Melanocyte of skin (primary cell): ENCODE results near the gene NUPR2. TPM values are rescaled to one million over a fixed set of nuclear protein-coding genes. Genes with fewer than 3 reads are reported as not detected.

ENCODE experiments used
- total RNA-seq, 2 donors: library from RNA; depleted of rRNA; stranded (reverse); fragments of >200 nt; gene quantifications; 2 replicates each; pipeline ENCODE4 v1.2.3, GENCODE V29; 2012

The NUPR2 gene
- not detected for total RNA-seq

DNA sequence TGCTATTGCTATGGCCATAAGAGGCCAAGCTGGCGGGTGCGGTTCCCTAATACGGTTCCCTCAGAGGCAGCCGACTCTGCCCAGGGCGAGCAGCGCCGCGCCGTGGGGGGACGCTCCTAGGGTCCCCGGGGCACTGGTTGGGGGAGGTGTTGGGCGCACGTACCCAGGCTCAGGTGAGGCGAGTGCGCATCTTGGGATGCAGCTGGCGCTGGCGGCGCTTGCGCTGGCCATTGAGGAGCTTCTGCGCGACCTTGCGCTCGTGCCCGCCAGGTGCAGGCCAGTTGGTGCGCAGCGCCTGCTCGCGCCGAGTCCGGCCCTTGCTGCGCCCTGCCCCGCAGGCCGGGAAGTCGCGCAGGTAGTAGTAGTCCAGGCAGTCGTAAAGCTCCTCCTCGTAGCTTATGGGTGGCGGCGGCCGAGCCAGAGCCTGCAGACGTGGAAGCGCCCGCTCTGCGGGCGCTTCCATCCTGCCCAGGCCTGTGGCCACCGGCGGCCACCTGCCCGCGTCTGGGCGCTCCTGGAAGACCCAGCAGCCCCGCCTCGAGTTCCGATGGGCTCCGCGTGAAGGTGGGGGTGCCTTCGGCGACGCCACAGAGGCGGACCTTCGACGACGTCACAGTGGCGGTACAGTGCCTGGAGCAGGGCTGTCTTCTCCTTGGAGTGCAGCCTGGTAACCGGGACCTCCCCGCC, at the start of gene NUPR2:
NUPR2 (minus strand) TSS at position 566 of the 687 bp plus-strand sequence; CDS start at position 463, 103 bp downstream.

GRCh38 chr7:56106108-56107073, 9.8 kb downstream of the NUPR2 start, which contains the start of gene CHCHD2:
Gene CHCHD2 (minus strand): TSS chr7:56106476. CDS start chr7:56106413, 63 bp downstream.

GRCh38 chr7:56092789-56093531, 23.3 kb downstream of the NUPR2 start, which contains the start of gene PHKG1:
Gene PHKG1 (minus strand): TSS chr7:56092952. CDS start chr7:56088941, 4,011 bp downstream.

Other genes with a start within 250 kb of the NUPR2 start
- 1 to 10 TPM; 2.0 to 3.1 TPM for gene ZNF713, start 229.0 kb downstream of the NUPR2 start, total RNA-seq
- gene MRPS17, start 164.5 kb downstream of the NUPR2 start, total RNA-seq, result 10 to 100 TPM in 1 of 2 donors, 1 to 10 TPM in 1; 10.0 to 17.0 TPM
- gene NIPSNAP2, start 151.8 kb downstream of the NUPR2 start, total RNA-seq, result 10 to 100 TPM; 52.3 to 71.6 TPM
- 100 to 1,000 TPM; 153 to 221 TPM for gene PSPH, start 65.0 kb downstream of the NUPR2 start, total RNA-seq
- gene CCT6A, start 64.7 kb downstream of the NUPR2 start, total RNA-seq, result 100 to 1,000 TPM; 241 to 357 TPM
- 100 to 1,000 TPM; 116 to 149 TPM for gene SUMF2, start 52.1 kb downstream of the NUPR2 start, total RNA-seq
- under 1 TPM; under 0.01 to 0.33 TPM for gene PHKG1, start 23.5 kb downstream of the NUPR2 start, total RNA-seq
- gene CHCHD2, start 9.9 kb downstream of the NUPR2 start, total RNA-seq, result 100 to 1,000 TPM; 368 to 373 TPM